ENCODE results near the gene RNPC3.
"Not testable (repeated sequence)": the region's sequence is repeated elsewhere in the genome, so short reads cannot be mapped to it uniquely, and the experiment has no call there.

GRCh38 chr1:103561124-103561523 is 35.6 kb downstream of the RNPC3 start:
- TF ChIP-seq, protein P1, sequence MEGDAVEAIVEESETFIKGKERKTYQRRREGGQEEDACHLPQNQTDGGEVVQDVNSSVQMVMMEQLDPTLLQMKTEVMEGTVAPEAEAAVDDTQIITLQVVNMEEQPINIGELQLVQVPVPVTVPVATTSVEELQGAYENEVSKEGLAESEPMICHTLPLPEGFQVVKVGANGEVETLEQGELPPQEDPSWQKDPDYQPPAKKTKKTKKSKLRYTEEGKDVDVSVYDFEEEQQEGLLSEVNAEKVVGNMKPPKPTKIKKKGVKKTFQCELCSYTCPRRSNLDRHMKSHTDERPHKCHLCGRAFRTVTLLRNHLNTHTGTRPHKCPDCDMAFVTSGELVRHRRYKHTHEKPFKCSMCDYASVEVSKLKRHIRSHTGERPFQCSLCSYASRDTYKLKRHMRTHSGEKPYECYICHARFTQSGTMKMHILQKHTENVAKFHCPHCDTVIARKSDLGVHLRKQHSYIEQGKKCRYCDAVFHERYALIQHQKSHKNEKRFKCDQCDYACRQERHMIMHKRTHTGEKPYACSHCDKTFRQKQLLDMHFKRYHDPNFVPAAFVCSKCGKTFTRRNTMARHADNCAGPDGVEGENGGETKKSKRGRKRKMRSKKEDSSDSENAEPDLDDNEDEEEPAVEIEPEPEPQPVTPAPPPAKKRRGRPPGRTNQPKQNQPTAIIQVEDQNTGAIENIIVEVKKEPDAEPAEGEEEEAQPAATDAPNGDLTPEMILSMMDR (IDR thresholded peaks at IDR 0.05), result not testable (repeated sequence)
- not testable (repeated sequence) for TF ChIP-seq POLR2A (IDR thresholded peaks at IDR 0.05)

Data from heart left ventricle (tissue), 13 donors.